Calu3 (cell line): ENCODE data around the gene RCSD1. TPM values are rescaled to one million over a fixed set of nuclear protein-coding genes. Genes with fewer than 3 reads are reported as not detected.

ENCODE experiments used
- BruUV-seq: library from RNA; stranded (reverse); fragments of 400-500 nt; replicated peaks from 2 replicates; lab custom pipeline; 2021; lab: Mats Ljungman, UMichigan
- CTCF ChIA-PET: fragments of 300-600 bp; sonication (Branson Sonifier 250); formaldehyde crosslinking; loops from one replicate; lab custom pipeline; 2022; ENCODE audit warnings: antibody characterized with exemption; lab: Charles Lee
- DNase-seq: peaks from one replicate; pipeline ENCODE4 v3.0.0; 2022
- H3K27ac Mint-ChIP-seq: one replicate; pipeline ENCODE4 v1.8.0; 2022; ENCODE audit warnings: mixed read lengths; ENCODE audit not compliant: unreplicated experiment
- H3K27me3 Mint-ChIP-seq: one replicate; pipeline ENCODE4 v1.8.0; 2022; ENCODE audit warnings: mixed read lengths; ENCODE audit not compliant: unreplicated experiment
- H3K36me3 Mint-ChIP-seq: one replicate; pipeline ENCODE4 v1.8.0; 2022; ENCODE audit warnings: mild to moderate bottlenecking, moderate library complexity, mixed read lengths; ENCODE audit not compliant: insufficient read depth, unreplicated experiment
- H3K4me1 Mint-ChIP-seq: one replicate; pipeline ENCODE4 v1.8.0; 2022; ENCODE audit warnings: mild to moderate bottlenecking, low read depth, mixed read lengths; ENCODE audit not compliant: unreplicated experiment
- H3K4me3 Mint-ChIP-seq: one replicate; pipeline ENCODE4 v1.8.0; 2022; ENCODE audit warnings: mild to moderate bottlenecking, low read depth, moderate library complexity, mixed read lengths; ENCODE audit not compliant: unreplicated experiment
- H3K9me3 Mint-ChIP-seq: one replicate; pipeline ENCODE4 v1.8.0; 2022; ENCODE audit warnings: low read depth, mixed read lengths; ENCODE audit not compliant: unreplicated experiment
- intact Hi-C: fragments of 100-400 bp; cut with micrococcal nuclease; formaldehyde crosslinking; loops from one replicate; pipeline ENCODE4 v1.10.0; 2022; ENCODE audit not compliant: unreplicated experiment
- total RNA-seq: library from RNA; stranded (reverse); gene quantifications from 2 replicates; pipeline ENCODE4 v1.2.3, GENCODE V29; 2022
- TF ChIP-seq, protein P1 (sequence below): fragments of 200-600 bp; IDR thresholded peaks from one replicate; pipeline ENCODE4 v1.8.0; 2022; ENCODE audit warnings: antibody characterized with exemption; ENCODE audit not compliant: unreplicated experiment

Gene RCSD1
- total RNA-seq, 1 experiment from 2014 or later: not detected

DNA sequence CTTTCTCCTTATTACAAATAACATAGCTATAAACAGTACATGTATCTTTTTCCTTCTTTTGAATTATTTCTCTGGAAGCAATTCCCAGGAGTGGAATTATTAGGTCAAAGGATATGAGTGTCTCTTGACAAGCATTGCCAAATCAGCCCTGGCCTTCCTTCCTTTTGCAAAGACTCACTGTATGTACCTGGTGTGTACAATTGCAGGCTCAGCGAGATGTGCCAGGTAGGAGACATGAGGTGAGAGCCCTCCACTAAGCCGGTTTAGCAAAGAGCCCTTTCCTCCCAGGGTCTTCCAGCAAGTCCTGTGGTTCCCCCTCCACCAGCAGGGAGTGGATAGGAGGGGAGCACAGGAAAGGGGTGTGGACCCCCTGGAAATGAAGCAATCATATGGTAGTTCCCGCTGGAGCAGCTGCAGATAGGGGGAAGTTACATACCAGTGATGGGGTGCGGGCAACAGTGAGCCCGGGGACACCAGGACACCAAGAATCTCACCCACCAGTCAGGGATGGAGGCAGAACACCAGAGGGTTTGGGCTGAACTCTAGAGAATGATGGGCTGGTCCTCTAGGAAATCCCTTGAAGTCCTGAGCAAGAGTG lies 18.3 kb downstream of the RCSD1 start:
- H3K9me3 Mint-ChIP-seq: no peaks in the 10 kb centered on the region
- TF ChIP-seq, protein P1, sequence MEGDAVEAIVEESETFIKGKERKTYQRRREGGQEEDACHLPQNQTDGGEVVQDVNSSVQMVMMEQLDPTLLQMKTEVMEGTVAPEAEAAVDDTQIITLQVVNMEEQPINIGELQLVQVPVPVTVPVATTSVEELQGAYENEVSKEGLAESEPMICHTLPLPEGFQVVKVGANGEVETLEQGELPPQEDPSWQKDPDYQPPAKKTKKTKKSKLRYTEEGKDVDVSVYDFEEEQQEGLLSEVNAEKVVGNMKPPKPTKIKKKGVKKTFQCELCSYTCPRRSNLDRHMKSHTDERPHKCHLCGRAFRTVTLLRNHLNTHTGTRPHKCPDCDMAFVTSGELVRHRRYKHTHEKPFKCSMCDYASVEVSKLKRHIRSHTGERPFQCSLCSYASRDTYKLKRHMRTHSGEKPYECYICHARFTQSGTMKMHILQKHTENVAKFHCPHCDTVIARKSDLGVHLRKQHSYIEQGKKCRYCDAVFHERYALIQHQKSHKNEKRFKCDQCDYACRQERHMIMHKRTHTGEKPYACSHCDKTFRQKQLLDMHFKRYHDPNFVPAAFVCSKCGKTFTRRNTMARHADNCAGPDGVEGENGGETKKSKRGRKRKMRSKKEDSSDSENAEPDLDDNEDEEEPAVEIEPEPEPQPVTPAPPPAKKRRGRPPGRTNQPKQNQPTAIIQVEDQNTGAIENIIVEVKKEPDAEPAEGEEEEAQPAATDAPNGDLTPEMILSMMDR: no peak
- DNase-seq: no peak
- H3K4me1 Mint-ChIP-seq: peaks cover 9% of the 10 kb centered on the region
- no TSS peak for BruUV-seq
- CTCF ChIA-PET: no interaction called here
- no peaks in the 10 kb centered on the region for H3K36me3 Mint-ChIP-seq
- peaks cover 52% of the 10 kb centered on the region for H3K27me3 Mint-ChIP-seq
- no peak overlapping the region for H3K27ac Mint-ChIP-seq
- intact Hi-C loops: no loop called here
- H3K4me3 Mint-ChIP-seq: no peak overlapping the region

DNA sequence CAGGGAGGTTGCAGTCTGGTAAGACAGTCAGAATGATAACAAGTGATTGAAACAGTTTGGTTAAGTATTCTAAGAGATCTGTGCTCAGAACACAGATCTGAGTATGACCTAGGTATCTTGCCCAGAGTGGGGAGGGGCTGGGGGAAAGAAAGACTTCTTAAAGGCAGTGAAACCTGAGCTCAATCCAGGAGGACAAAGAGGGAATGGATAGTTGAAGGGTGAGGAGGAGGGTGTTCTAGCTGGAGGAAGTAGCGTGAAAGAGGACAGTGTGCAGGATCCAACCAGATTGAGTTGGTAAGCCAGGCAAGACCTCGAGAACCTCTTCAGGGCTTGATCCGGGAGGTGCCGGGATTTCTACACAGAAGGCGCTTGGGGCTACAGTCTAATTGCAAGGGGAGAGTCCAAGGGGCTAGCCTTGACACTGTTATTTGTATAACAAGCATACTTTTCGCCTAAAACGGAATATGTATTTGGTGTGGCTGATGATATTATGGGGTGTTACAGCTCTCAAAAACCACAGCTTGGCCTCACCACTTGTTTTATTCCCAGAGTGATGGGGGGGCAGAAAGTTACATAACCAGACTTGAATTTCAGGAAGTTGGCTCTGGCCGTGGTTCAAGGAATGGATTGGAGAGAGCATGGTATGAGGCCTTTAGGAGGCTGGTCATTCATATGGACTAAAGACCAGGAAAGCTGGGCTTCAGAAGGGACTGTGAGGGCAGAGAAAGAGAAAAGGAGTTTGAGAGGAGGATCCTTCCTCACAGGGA lies 19.1 kb downstream of the RCSD1 start:
- BruUV-seq: no TSS peak
- no peak for DNase-seq
- CTCF ChIA-PET: no interaction called here
- no peaks in the 10 kb centered on the region for H3K36me3 Mint-ChIP-seq
- intact Hi-C loops: no loop called here
- TF ChIP-seq, protein P1: no peak
- no peaks in the 10 kb centered on the region for H3K9me3 Mint-ChIP-seq
- no peak overlapping the region for H3K4me3 Mint-ChIP-seq
- peaks cover 52% of the 10 kb centered on the region for H3K27me3 Mint-ChIP-seq
- no peak overlapping the region for H3K27ac Mint-ChIP-seq
- peaks cover 9% of the 10 kb centered on the region for H3K4me1 Mint-ChIP-seq

DNA sequence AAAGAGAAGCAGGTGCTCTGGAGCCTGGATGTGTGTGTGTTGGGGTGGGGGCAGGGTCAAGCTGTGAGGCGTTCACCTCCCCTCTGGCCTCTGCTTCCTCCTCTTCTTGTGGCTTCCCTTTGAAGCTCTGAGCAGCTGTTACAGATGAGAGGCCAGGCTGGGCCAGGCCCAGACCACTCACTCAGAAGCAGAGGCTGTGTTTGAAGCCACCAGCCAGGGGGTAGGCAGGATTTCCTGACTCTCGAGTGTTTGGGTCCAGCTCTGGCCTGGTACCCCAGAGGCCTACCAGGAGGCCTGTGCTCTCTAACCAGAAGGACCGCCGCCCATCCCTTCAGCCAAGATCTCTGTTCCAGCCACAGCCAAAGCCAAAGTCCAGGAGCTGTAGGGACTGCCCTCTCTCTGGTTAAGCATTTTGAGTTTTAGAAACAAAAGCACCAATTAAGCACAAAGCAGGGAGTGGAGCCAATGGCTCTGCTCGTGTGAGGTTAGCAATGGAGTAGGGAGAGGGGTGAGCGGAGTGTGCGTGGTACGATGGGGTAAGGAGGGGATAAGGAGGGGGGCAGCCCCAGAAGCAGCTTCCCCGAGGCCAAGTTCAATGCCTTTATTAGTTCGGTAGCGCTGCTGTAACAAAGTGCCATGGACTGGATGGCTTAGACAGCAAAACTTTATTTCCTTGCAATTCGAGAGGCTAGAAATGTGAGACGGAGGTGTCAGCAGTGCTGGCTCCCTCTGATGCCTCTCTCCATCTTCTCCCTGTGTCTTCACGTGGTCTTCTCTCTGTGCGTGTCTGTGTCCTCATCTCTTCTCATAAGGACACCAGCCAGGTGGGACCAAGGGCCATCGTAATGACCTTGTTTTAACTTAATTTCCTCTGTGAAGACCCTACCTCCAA lies 20.5 kb downstream of the RCSD1 start:
- peaks cover 9% of the 10 kb centered on the region for H3K4me1 Mint-ChIP-seq
- intact Hi-C loops: no loop called here
- no peaks in the 10 kb centered on the region for H3K36me3 Mint-ChIP-seq
- no peak for DNase-seq
- BruUV-seq: no TSS peak
- CTCF ChIA-PET: no interaction called here
- TF ChIP-seq, protein P1: no peak
- H3K4me3 Mint-ChIP-seq: no peak overlapping the region
- H3K27ac Mint-ChIP-seq: no peak overlapping the region
- no peaks in the 10 kb centered on the region for H3K9me3 Mint-ChIP-seq
- H3K27me3 Mint-ChIP-seq: peaks cover 48% of the 10 kb centered on the region

DNA sequence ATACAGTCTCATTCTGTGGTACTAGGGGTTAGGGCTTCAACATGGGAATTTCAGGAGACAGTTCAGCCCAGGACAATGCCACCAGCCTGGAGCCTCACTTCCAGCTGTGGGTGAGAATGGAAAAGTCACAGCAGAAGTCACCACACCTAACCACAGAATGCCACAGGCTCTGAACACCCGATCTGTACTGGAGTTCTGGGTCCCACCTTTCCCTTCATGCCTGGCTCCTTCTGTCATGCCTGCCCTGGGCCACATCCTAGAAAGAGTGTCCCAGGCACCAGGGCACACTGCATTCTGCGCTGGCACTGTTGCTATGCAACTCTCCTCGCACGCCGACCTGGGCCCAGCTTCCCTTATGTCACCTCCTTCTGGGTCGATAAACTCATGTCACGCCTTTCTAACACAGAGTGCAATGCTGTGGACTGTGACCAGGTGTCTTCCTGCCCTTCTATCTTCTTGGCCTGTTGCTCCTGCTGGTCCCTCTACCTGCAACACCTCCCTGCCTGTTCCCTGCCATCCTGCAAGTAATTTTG lies 21.2 kb downstream of the RCSD1 start:
- Mint-ChIP-seq H3K4me3 (no peak overlapping the region), H3K27ac (no peak overlapping the region), H3K4me1 (peaks cover 9% of the 10 kb centered on the region), H3K36me3 (no peaks in the 10 kb centered on the region), H3K27me3 (peaks cover 41% of the 10 kb centered on the region), H3K9me3 (no peaks in the 10 kb centered on the region)
- CTCF ChIA-PET: interaction anchor here (0.6 kb wide), 1 partner anchor 371 kb away, joined by 3 read pairs; no protein-coding TSS in a partner anchor
- intact Hi-C loops: no loop called here
- peak; percentile 47 for DNase-seq
- BruUV-seq: no TSS peak
- TF ChIP-seq, protein P1: no peak
